Duodenal mucosa (tissue), 2 donors: Measurements from ENCODE around the gene TVP23C.

ENCODE experiments used
- H3K27ac ChIP-seq: one replicate; pipeline ENCODE4 v1.7.0; 2013; ENCODE audit warnings: low read depth, low read length
- H3K27me3 ChIP-seq, 2 donors: one replicate each; pipeline ENCODE4 v1.7.0; 2013; ENCODE audit warnings: low read length in 2 of 2, control low read depth in 1 of 2; ENCODE audit not compliant: insufficient read depth in 2 of 2, control insufficient read depth in 1 of 2
- H3K36me3 ChIP-seq, 2 donors: one replicate each; pipeline ENCODE4 v1.7.0; 2013; ENCODE audit warnings: low read length in 2 of 2, control low read depth in 1 of 2; ENCODE audit not compliant: insufficient read depth in 2 of 2, control insufficient read depth in 1 of 2
- H3K4me1 ChIP-seq, 2 donors: one replicate each; pipeline ENCODE4 v1.7.0; 2013; ENCODE audit warnings: low read length in 2 of 2, control low read depth in 1 of 2; ENCODE audit not compliant: insufficient read depth in 2 of 2, control insufficient read depth in 1 of 2
- H3K4me3 ChIP-seq, 2 donors: one replicate each; pipeline ENCODE4 v1.7.0; 2013; ENCODE audit warnings: low read length in 2 of 2, low read depth in 1 of 2
- H3K9ac ChIP-seq, 2 donors: one replicate each; pipeline ENCODE4 v1.7.0; 2013; ENCODE audit warnings: low read length in 2 of 2, low read depth in 1 of 2
- H3K9me3 ChIP-seq, 2 donors: one replicate each; pipeline ENCODE4 v1.7.0; 2013; ENCODE audit warnings: low read length in 2 of 2, control low read depth in 1 of 2; ENCODE audit not compliant: control insufficient read depth in 1 of 2

TVP23C gene

GRCh38 chr17:15496735-15497670, 66.3 kb downstream of the TVP23C start:
- Histone ChIP-seq H3K27ac (no peak overlapping the region), H3K36me3 (peaks cover 6 to 7% of the 10 kb centered on the region in 2 donors), H3K9me3 (no peaks in the 10 kb centered on the region), H3K4me1 (no peaks in the 10 kb centered on the region), H3K27me3 (no peaks in the 10 kb centered on the region), H3K4me3 (no peak overlapping the region), H3K9ac (no peak overlapping the region)

DNA sequence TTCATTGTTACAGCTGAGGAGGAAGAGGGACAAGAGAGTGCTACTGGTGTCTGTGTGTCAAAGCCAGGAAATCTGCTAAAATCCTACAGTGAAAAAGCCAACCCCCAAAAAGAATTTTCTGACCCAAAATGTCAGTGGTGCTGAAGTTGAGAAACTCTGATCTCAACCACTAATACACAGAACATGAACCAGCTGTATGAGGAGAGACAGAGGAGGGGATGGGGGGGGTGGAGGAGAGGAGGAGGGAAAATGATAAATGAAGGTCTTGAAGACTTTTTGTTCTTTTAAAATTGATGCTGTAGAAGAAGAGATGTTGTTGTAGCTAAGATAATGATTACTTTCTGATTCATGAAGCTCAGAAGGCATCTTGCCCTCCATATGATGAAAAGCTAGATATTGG, 68.5 kb downstream of the TVP23C start:
- Histone ChIP-seq H3K27ac (no peak overlapping the region), H3K4me3 (no peak overlapping the region), H3K9me3 (no peaks in the 10 kb centered on the region), H3K4me1 (peaks cover 7 to 11% of the 10 kb centered on the region in 2 donors), H3K9ac (no peak overlapping the region), H3K36me3 (peaks cover 4 to 6% of the 10 kb centered on the region in 2 donors), H3K27me3 (no peaks in the 10 kb centered on the region)

- H3K4me3 ChIP-seq: no peak overlapping the region
- H3K4me1 ChIP-seq: peaks cover 7 to 11% of the 10 kb centered on the region in 2 donors
- no peaks in the 10 kb centered on the region for H3K27me3 ChIP-seq
- H3K36me3 ChIP-seq: peaks cover 2 to 4% of the 10 kb centered on the region in 2 donors
- no peak overlapping the region for H3K9ac ChIP-seq
- H3K27ac ChIP-seq: no peak overlapping the region
- H3K9me3 ChIP-seq: no peaks in the 10 kb centered on the region
These were observed 69.6 kb downstream of the TVP23C start for GRCh38 chr17:15493693-15494035.

DNA sequence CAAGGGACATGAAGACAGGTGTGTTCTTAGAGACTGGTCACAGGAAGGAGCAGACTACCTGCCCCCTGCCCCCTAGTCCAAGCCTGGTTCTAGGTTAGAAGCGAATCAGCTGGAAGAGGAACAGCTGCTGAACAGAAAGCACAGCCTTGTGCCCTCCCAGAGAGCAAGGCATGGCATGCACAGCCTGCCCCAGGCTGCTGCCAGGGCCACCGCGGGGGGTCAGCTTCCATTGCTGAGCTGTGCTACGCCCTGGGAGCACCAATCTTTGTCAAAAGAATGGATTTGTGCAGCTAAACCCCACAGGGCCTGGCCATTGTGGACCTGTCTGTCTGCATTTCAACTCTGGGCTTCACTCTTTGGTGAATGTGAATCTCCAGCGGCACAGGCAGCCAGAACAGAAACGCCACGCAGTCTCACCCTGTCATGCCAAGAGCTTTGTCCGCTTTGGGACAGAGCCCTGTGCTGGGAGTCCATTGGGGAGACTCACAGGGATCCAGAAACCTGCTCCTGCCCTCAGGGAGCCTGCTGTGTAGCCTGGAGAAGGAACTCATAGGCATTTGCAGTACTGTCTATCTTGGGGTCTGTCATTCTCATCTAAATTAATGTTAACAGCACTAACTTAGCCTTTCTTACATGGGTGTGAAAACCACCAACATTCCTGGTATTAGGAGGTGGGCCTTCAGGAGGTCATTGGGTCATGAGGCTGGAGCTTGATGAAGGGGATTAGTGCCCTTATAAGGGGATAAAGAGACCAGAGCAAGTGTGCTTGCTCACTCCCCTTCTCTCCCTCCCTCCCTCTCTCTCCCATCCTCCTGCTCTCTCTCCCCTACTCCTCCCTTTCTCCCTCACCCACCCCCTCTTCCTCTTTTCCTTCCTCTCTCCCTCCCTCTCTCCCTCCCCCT, 70.2 kb downstream of the TVP23C start:
- Histone ChIP-seq H3K9ac (no peak overlapping the region), H3K4me3 (no peak overlapping the region), H3K9me3 (no peaks in the 10 kb centered on the region), H3K4me1 (peaks cover 7 to 11% of the 10 kb centered on the region in 2 donors), H3K36me3 (peaks cover 2 to 4% of the 10 kb centered on the region in 2 donors), H3K27me3 (no peaks in the 10 kb centered on the region), H3K27ac (no peak overlapping the region)

- peaks cover 7 to 11% of the 10 kb centered on the region in 2 donors for H3K4me1 ChIP-seq
- peaks cover 2 to 4% of the 10 kb centered on the region in 2 donors for H3K36me3 ChIP-seq
- H3K9ac ChIP-seq: no peak overlapping the region
- no peaks in the 10 kb centered on the region for H3K9me3 ChIP-seq
- H3K4me3 ChIP-seq: no peak overlapping the region
- H3K27me3 ChIP-seq: no peaks in the 10 kb centered on the region
- H3K27ac ChIP-seq: no peak overlapping the region
These were observed 71.1 kb downstream of the TVP23C start for GRCh38 chr17:15492186-15492585.

- peaks cover 0 to 2% of the 10 kb centered on the region in 2 donors for H3K36me3 ChIP-seq
- no peak overlapping the region for H3K4me3 ChIP-seq
- H3K27ac ChIP-seq: peak overlapping the region; percentile 62
- H3K4me1 ChIP-seq: peaks cover 7 to 11% of the 10 kb centered on the region in 2 donors
- H3K9ac ChIP-seq: no peak overlapping the region
- H3K27me3 ChIP-seq: no peaks in the 10 kb centered on the region
- no peaks in the 10 kb centered on the region for H3K9me3 ChIP-seq
These were observed 72.5 kb downstream of the TVP23C start for GRCh38 chr17:15490634-15491261.

- no peaks in the 10 kb centered on the region for H3K9me3 ChIP-seq
- H3K4me1 ChIP-seq: peaks cover 7 to 11% of the 10 kb centered on the region in 2 donors
- no peak overlapping the region for H3K4me3 ChIP-seq
- no peaks in the 10 kb centered on the region for H3K27me3 ChIP-seq
- H3K9ac ChIP-seq: no peak overlapping the region
- H3K27ac ChIP-seq: no peak overlapping the region
- peaks cover 2 to 3% of the 10 kb centered on the region in 2 donors for H3K36me3 ChIP-seq
These were observed 74.7 kb downstream of the TVP23C start for GRCh38 chr17:15488557-15488956.

GRCh38 chr17:15485045-15485444, 78.2 kb downstream of the TVP23C start:
- Histone ChIP-seq H3K9me3 (no peaks in the 10 kb centered on the region), H3K36me3 (peaks cover 0 to 3% of the 10 kb centered on the region in 2 donors), H3K4me3 (no peak overlapping the region), H3K27me3 (no peaks in the 10 kb centered on the region), H3K4me1 (peaks cover 3 to 5% of the 10 kb centered on the region in 2 donors), H3K27ac (no peak overlapping the region), H3K9ac (no peak overlapping the region)

DNA sequence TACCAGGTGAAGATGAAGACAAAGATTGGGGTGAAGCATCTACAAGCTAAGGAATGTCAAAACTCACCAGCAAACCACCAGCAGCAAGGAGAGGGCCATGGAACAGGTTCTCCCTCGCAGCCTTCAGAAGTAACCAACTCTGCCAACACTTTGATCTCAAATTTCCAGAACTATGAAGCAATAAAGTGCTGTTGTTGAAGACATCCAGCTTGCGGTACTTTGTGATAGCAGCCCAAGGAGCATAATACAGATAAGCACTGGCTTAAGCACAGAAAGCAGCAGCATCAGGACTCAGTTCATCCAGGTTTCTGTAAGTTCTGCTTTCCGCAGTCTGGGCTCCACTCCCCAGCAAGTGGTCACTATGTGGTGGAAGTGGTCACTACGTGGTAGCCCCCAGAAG, 79.9 kb downstream of the TVP23C start:
- peaks cover 8 to 13% of the 10 kb centered on the region in 2 donors for H3K4me1 ChIP-seq
- H3K27me3 ChIP-seq: no peaks in the 10 kb centered on the region

More for the DNA sequence above, 79.9 kb downstream of the TVP23C start:
- Histone ChIP-seq H3K4me3 (no peak overlapping the region), H3K27ac (no peak overlapping the region), H3K36me3 (peaks cover 0 to 3% of the 10 kb centered on the region in 2 donors), H3K9ac (no peak overlapping the region), H3K9me3 (no peaks in the 10 kb centered on the region)
